Progenitor cell of endocrine pancreas (in vitro differentiated cells): ENCODE data around the gene DCHS2. TPM values are rescaled to one million over a fixed set of nuclear protein-coding genes. Genes with fewer than 3 reads are reported as not detected.

ENCODE experiments used
- DNase-seq: peaks from one replicate; pipeline ENCODE4 v3.0.0; 2021; ENCODE audit warnings: low spot score; ENCODE audit not compliant: unreplicated experiment
- H3K27ac Mint-ChIP-seq: 2 replicates; pipeline ENCODE4 v1.8.0; 2021; ENCODE audit warnings: mild to moderate bottlenecking, moderate library complexity, mixed read lengths
- H3K27me3 Mint-ChIP-seq: 2 replicates; pipeline ENCODE4 v1.8.0; 2021; ENCODE audit warnings: mixed read lengths
- H3K36me3 Mint-ChIP-seq: 2 replicates; pipeline ENCODE4 v1.8.0; 2022; ENCODE audit warnings: mixed read lengths; ENCODE audit not compliant: insufficient read depth
- H3K4me1 Mint-ChIP-seq: 2 replicates; pipeline ENCODE4 v1.8.0; 2021; ENCODE audit warnings: low read depth, mixed read lengths
- H3K4me3 Mint-ChIP-seq: 2 replicates; pipeline ENCODE4 v1.8.0; 2021; ENCODE audit warnings: low read depth, mild to moderate bottlenecking, moderate library complexity, mixed read lengths
- H3K9me3 Mint-ChIP-seq: 2 replicates; pipeline ENCODE4 v1.8.0; 2021; ENCODE audit warnings: low read depth, mixed read lengths
- CTCF ChIP-seq: fragments of 200-600 bp; sonication (generic); IDR thresholded peaks from one replicate; pipeline ENCODE4 v1.5.0; 2021; ENCODE audit warnings: antibody characterized with exemption, mild to moderate bottlenecking; ENCODE audit not compliant: unreplicated experiment
- total RNA-seq: library from RNA; stranded (reverse); gene quantifications from 2 replicates; pipeline ENCODE4 v1.2.1, GENCODE V29; 2021

DCHS2 gene
- total RNA-seq, 1 donor from 2014 or later: 0.43 TPM

- DNase-seq: no peak
- Mint-ChIP-seq H3K27ac (no peak overlapping the region), H3K36me3 (no peaks in the 10 kb centered on the region), H3K4me1 (peaks cover 2% of the 10 kb centered on the region), H3K9me3 (peaks cover 4% of the 10 kb centered on the region), H3K4me3 (no peak overlapping the region), H3K27me3 (no peaks in the 10 kb centered on the region)
- TF ChIP-seq CTCF: no peak
These were observed 102.5 kb downstream of the DCHS2 start for GRCh38 chr4:154389148-154389547.

GRCh38 chr4:154384012-154384411 is 107.6 kb downstream of the DCHS2 start:
- no peak overlapping the region for H3K27ac Mint-ChIP-seq
- TF ChIP-seq CTCF: no peak
- no peaks in the 10 kb centered on the region for H3K4me1 Mint-ChIP-seq
- no peak for DNase-seq
- H3K4me3 Mint-ChIP-seq: no peak overlapping the region
- H3K27me3 Mint-ChIP-seq: peaks cover 4% of the 10 kb centered on the region
- no peaks in the 10 kb centered on the region for H3K36me3 Mint-ChIP-seq
- peaks cover 11% of the 10 kb centered on the region for H3K9me3 Mint-ChIP-seq

- peaks cover 7% of the 10 kb centered on the region for H3K9me3 Mint-ChIP-seq
- no peak for TF ChIP-seq CTCF
- peaks cover 13% of the 10 kb centered on the region for H3K27me3 Mint-ChIP-seq
- no peaks in the 10 kb centered on the region for H3K4me1 Mint-ChIP-seq
- no peak for DNase-seq
- no peak overlapping the region for H3K27ac Mint-ChIP-seq
- no peak overlapping the region for H3K4me3 Mint-ChIP-seq
- H3K36me3 Mint-ChIP-seq: no peaks in the 10 kb centered on the region
These were observed 115.1 kb downstream of the DCHS2 start for GRCh38 chr4:154376486-154376885.

- no peak overlapping the region for H3K4me3 Mint-ChIP-seq
- TF ChIP-seq CTCF: no peak
- no peak for DNase-seq
- H3K36me3 Mint-ChIP-seq: no peaks in the 10 kb centered on the region
- no peak overlapping the region for H3K27ac Mint-ChIP-seq
- H3K27me3 Mint-ChIP-seq: peaks cover 17% of the 10 kb centered on the region
- no peaks in the 10 kb centered on the region for H3K4me1 Mint-ChIP-seq
- no peaks in the 10 kb centered on the region for H3K9me3 Mint-ChIP-seq
These were observed 123.5 kb downstream of the DCHS2 start for GRCh38 chr4:154368060-154368459.

- H3K4me3 Mint-ChIP-seq: no peak overlapping the region
- peaks cover 17% of the 10 kb centered on the region for H3K27me3 Mint-ChIP-seq
- H3K27ac Mint-ChIP-seq: no peak overlapping the region
- TF ChIP-seq CTCF: no peak
- no peaks in the 10 kb centered on the region for H3K4me1 Mint-ChIP-seq
- no peaks in the 10 kb centered on the region for H3K9me3 Mint-ChIP-seq
- no peaks in the 10 kb centered on the region for H3K36me3 Mint-ChIP-seq
- no peak for DNase-seq
These were observed 123.9 kb downstream of the DCHS2 start for GRCh38 chr4:154367659-154368058.

DNA sequence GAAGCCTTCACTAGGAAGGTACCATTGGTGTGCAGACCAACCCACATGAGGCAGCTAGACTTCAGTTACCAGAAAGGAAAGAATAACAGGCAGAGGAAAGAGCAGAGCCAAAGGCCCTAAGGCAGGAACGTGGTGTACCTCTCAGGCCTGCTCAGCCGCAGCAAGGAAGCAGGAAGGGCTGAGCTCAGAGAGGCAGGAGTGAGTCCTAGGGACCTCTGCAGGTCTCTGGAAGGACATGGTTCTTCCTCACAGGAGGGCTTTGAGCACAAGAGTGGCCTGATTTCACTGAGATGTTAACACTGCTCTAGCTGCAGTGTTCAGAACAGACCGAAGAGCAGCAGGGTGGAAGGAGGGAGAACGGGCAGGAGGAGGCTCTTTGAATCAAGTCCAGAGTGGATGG is 124.6 kb downstream of the DCHS2 start:
- no peak for TF ChIP-seq CTCF
- no peak for DNase-seq
- Mint-ChIP-seq H3K36me3 (no peaks in the 10 kb centered on the region), H3K4me3 (no peak overlapping the region), H3K27me3 (peaks cover 16% of the 10 kb centered on the region), H3K27ac (no peak overlapping the region), H3K9me3 (no peaks in the 10 kb centered on the region), H3K4me1 (no peaks in the 10 kb centered on the region)
